ENCODE measurements around the gene AMY2A.
"Not testable (repeated sequence)": the region's sequence is repeated elsewhere in the genome, so short reads cannot be mapped to it uniquely, and the experiment has no call there.

The AMY2A gene

DNA sequence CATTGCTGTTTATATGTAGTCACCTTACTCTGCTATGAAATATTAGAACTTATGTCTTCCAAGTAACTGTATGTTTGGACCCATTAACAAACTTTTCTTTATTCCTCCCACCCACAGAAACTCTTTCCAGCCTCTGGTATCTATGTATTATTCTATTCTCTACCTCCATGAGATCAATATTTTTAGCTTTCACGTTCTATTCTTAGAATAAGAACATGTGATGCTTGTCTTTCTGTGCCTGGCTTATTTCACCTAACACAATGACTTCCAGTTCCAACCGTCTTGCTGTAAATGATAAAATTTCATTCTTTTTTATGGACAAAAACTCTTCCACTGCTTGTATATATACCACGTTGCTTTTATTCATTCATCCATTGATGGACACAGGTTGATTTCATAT lies 24.0 kb downstream of the AMY2A start:
- H3K9me3 ChIP-seq (ENCODE audit: control insufficient read depth, low read length); H3K4me3 ChIP-seq (ENCODE audit: insufficient read depth, low read depth, low read length); H3K27ac ChIP-seq (ENCODE audit: insufficient read depth, low read depth, low read length, poor library complexity, severe bottlenecking); H3K4me1 ChIP-seq (ENCODE audit: control insufficient read depth, insufficient read depth, low read length); H3K36me3 ChIP-seq (ENCODE audit: control insufficient read depth, insufficient read depth, low read length); H3K27me3 ChIP-seq (ENCODE audit: control insufficient read depth, insufficient read depth, low read length, poor library complexity, severe bottlenecking): not testable (repeated sequence)
- no CpG with 5 or more reads among the region's 3 CpGs for WGBS, 2 experiments

DNA sequence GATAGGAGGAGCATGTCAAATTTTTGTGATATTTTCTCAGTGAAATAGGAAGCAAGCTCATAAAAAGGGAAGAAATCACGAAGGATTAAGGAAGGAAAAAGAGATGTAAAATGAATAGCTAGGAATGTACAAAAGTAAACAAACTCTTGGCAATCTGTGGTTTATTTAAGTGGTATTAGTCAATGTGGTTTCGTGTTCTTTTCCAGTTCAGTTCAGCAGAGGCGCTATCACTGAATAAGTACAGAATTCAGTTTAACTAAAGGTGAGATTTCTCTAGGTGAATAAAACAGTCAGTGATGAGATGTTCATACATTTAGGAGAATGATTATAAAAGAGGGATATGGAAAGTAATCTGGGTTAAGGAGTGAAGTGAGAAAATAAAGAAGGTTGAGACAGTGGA lies 26.7 kb downstream of the AMY2A start:
- H3K27ac ChIP-seq (ENCODE audit: insufficient read depth, low read depth, low read length, poor library complexity, severe bottlenecking); H3K36me3 ChIP-seq (ENCODE audit: control insufficient read depth, insufficient read depth, low read length); H3K4me1 ChIP-seq (ENCODE audit: control insufficient read depth, insufficient read depth, low read length); H3K4me3 ChIP-seq (ENCODE audit: insufficient read depth, low read depth, low read length); H3K9me3 ChIP-seq (ENCODE audit: control insufficient read depth, low read length); H3K27me3 ChIP-seq (ENCODE audit: control insufficient read depth, insufficient read depth, low read length, poor library complexity, severe bottlenecking): not testable (repeated sequence)
- WGBS, 2 experiments: no CpG with 5 or more reads among the region's 3 CpGs

DNA sequence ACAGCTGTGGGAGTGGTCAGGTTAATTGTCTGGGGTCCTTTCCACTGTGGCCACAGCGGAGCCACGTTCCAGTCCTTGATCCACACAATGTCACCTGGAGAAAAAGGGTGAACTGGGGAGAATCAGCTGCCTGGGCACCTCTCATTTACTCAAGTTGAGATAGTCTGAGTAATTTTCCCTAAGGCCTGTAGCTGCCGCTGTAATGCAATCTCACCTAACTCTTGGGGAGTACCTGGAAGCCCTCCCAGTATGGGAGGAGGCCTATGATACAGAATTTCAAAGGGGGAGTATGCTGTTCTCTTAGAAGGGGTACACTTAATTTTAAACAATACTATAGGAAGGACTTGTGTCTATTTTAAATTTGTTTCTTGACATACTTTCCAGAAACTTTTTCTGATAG lies 33.1 kb downstream of the AMY2A start:
- not testable (repeated sequence) for H3K36me3 ChIP-seq (ENCODE audit: control insufficient read depth, insufficient read depth, low read length); H3K27me3 ChIP-seq (ENCODE audit: control insufficient read depth, insufficient read depth, low read length, poor library complexity, severe bottlenecking); H3K27ac ChIP-seq (ENCODE audit: insufficient read depth, low read depth, low read length, poor library complexity, severe bottlenecking); H3K9me3 ChIP-seq (ENCODE audit: control insufficient read depth, low read length); H3K4me3 ChIP-seq (ENCODE audit: insufficient read depth, low read depth, low read length); H3K4me1 ChIP-seq (ENCODE audit: control insufficient read depth, insufficient read depth, low read length)
- no CpG with 5 or more reads among the region's 3 CpGs for WGBS, 2 experiments

DNA sequence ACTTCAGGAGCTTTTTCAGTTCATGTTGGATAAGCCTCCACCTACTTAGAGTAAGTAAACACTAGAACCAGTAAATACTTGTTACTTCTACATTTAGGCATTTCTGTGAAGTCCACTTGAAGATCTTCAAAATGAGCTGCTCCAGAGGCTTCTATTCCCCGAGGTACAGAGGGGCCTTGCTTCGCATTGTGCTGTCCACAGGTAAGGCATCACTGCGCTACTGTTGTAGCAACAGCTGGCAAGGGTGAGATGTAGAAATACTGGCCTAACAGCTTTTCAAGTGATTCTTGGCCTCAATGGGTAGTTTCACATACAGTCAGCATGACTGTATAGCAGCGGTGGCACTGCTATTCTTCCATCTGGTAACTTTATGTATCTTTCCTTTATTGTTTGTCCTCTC lies 33.7 kb downstream of the AMY2A start:
- not testable (repeated sequence) for H3K27ac ChIP-seq (ENCODE audit: insufficient read depth, low read depth, low read length, poor library complexity, severe bottlenecking); H3K4me1 ChIP-seq (ENCODE audit: control insufficient read depth, insufficient read depth, low read length); H3K4me3 ChIP-seq (ENCODE audit: insufficient read depth, low read depth, low read length); H3K36me3 ChIP-seq (ENCODE audit: control insufficient read depth, insufficient read depth, low read length); H3K27me3 ChIP-seq (ENCODE audit: control insufficient read depth, insufficient read depth, low read length, poor library complexity, severe bottlenecking); H3K9me3 ChIP-seq (ENCODE audit: control insufficient read depth, low read length)
- WGBS, 2 experiments: no CpG with 5 or more reads among the region's 4 CpGs

DNA sequence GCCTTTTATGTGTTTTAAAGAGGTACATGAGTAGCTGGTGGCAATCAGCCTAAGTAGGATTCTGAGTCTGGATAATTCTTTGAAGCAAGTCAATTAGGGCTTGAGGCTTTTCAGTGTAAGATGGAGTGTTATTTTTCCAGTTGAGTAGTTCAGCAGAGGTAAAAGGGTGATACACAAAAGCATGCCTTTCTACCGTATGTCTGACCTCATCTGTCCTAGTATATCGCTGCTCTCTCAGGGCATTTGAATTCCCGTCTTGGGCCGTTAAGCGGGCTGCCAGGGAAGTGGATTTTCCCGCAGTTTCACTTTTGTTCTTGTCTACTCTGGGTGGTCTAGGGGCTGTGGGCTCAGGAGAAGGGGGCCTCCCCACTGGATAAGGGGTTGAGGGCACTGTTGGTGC lies 36.9 kb downstream of the AMY2A start:
- H3K9me3 ChIP-seq (ENCODE audit: control insufficient read depth, low read length); H3K27ac ChIP-seq (ENCODE audit: insufficient read depth, low read depth, low read length, poor library complexity, severe bottlenecking); H3K36me3 ChIP-seq (ENCODE audit: control insufficient read depth, insufficient read depth, low read length); H3K4me1 ChIP-seq (ENCODE audit: control insufficient read depth, insufficient read depth, low read length); H3K27me3 ChIP-seq (ENCODE audit: control insufficient read depth, insufficient read depth, low read length, poor library complexity, severe bottlenecking); H3K4me3 ChIP-seq (ENCODE audit: insufficient read depth, low read depth, low read length): not testable (repeated sequence)
- no CpG with 5 or more reads among the region's 6 CpGs for WGBS, 2 experiments

DNA sequence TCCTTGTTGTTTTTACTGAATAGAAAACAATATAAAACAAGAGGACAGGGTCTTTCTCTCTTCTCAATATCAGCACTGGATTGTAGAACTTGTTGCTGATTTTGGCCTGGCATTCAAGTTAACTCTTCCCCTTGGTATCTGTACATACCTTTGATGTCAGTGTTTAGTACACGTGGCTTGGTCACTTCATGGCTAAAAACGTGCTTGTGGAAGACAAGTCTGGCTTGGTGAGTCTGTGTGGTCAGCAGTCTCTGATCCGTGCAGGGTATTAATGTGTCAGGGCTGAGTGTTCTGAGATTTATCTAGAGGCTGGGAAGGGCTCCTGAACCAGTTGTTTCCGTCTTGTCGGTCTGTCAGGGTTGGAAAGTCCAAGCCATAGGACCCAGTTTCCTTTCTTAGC lies 38.2 kb downstream of the AMY2A start, which contains the start of gene AMY1A:
Gene AMY1A, plus strand, starts transcription at position 301 of the 400 bp plus-strand sequence. CDS start 571 bp downstream, outside the sequence.
- WGBS, 2 experiments: no CpG with 5 or more reads among the region's 5 CpGs
- H3K4me1 ChIP-seq (ENCODE audit: control insufficient read depth, insufficient read depth, low read length); H3K9me3 ChIP-seq (ENCODE audit: control insufficient read depth, low read length); H3K27me3 ChIP-seq (ENCODE audit: control insufficient read depth, insufficient read depth, low read length, poor library complexity, severe bottlenecking); H3K36me3 ChIP-seq (ENCODE audit: control insufficient read depth, insufficient read depth, low read length); H3K27ac ChIP-seq (ENCODE audit: insufficient read depth, low read depth, low read length, poor library complexity, severe bottlenecking); H3K4me3 ChIP-seq (ENCODE audit: insufficient read depth, low read depth, low read length): not testable (repeated sequence)
